ENCODE measurements around the gene UROC1. TPM values are rescaled to one million over a fixed set of nuclear protein-coding genes. Genes with fewer than 3 reads are reported as not detected.

Gene UROC1
- total RNA-seq, 1 experiment from 2014 or later: not detected

DNA sequence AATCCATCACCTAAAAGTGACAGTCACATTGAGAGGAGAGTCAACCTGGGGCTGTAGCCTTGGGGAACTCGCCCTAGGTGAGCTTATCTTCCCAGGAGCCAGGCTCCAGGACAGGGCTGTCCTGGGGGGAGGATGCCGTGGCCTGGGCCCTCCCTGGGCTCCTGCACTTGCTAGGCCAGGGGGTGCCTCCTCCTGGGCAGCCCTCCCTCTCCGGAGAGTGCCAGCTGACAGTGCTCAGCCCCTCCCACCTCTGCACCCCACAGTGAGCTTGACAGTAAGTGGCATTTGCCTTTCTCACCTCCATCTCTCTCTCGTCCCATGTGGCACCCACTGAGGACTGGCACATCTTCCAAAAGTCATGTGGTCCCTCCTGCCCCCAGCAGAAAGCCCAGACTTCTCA lies 19.1 kb downstream of the UROC1 start:
- intact Hi-C loops (cut with micrococcal nuclease): no loop called here
- ChIA-PET CTCF (no interaction called here), RAD21 (ENCODE audit: low non-redundant PET in 1 of 2, low total read pairs in 2 of 2, uncharacterized antibody in 2 of 2, unreplicated experiment in 2 of 2) (no interaction called here), POLR2A (no interaction called here)
- TF ChIP-seq SIN3A (IDR thresholded peaks at IDR 0.05; ENCODE audit: low read depth) (no peak), JUND (IDR thresholded peaks at IDR 0.05) (no peak), TCF7L2 (IDR thresholded peaks at IDR 0.05; ENCODE audit: borderline replicate concordance, extremely low read depth, insufficient read depth, insufficient read length) (no peak), CEBPB (IDR thresholded peaks at IDR 0.05; ENCODE audit: low read depth) (no peak), EGR1 (IDR thresholded peaks at IDR 0.05; ENCODE audit: low read depth) (no peak), SP1 (IDR thresholded peaks at IDR 0.05; ENCODE audit: low read depth) (no peak), SRF (IDR thresholded peaks at IDR 0.05; ENCODE audit: low read depth) (no peak), RAD21 (IDR thresholded peaks at IDR 0.05; ENCODE audit: low read depth) (no peak)
- TF ChIP-seq, protein P1, sequence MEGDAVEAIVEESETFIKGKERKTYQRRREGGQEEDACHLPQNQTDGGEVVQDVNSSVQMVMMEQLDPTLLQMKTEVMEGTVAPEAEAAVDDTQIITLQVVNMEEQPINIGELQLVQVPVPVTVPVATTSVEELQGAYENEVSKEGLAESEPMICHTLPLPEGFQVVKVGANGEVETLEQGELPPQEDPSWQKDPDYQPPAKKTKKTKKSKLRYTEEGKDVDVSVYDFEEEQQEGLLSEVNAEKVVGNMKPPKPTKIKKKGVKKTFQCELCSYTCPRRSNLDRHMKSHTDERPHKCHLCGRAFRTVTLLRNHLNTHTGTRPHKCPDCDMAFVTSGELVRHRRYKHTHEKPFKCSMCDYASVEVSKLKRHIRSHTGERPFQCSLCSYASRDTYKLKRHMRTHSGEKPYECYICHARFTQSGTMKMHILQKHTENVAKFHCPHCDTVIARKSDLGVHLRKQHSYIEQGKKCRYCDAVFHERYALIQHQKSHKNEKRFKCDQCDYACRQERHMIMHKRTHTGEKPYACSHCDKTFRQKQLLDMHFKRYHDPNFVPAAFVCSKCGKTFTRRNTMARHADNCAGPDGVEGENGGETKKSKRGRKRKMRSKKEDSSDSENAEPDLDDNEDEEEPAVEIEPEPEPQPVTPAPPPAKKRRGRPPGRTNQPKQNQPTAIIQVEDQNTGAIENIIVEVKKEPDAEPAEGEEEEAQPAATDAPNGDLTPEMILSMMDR (IDR thresholded peaks at IDR 0.05 in 2 of 3, conservative IDR thresholded peaks at IDR 0.05 in 1 of 3; ENCODE audit: borderline replicate concordance in 1 of 3, insufficient read depth in 1 of 3, low read depth in 2 of 3, low read length in 2 of 3): no peak
- TF ChIP-seq, protein P2, sequence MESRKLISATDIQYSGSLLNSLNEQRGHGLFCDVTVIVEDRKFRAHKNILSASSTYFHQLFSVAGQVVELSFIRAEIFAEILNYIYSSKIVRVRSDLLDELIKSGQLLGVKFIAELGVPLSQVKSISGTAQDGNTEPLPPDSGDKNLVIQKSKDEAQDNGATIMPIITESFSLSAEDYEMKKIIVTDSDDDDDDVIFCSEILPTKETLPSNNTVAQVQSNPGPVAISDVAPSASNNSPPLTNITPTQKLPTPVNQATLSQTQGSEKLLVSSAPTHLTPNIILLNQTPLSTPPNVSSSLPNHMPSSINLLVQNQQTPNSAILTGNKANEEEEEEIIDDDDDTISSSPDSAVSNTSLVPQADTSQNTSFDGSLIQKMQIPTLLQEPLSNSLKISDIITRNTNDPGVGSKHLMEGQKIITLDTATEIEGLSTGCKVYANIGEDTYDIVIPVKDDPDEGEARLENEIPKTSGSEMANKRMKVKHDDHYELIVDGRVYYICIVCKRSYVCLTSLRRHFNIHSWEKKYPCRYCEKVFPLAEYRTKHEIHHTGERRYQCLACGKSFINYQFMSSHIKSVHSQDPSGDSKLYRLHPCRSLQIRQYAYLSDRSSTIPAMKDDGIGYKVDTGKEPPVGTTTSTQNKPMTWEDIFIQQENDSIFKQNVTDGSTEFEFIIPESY (IDR thresholded peaks at IDR 0.05; ENCODE audit: extremely low read depth, insufficient replicate concordance, low read length): no peak
- no peaks in the 10 kb centered on the region for H3K36me3 ChIP-seq (ENCODE audit: control insufficient read depth in 1 of 2, insufficient read depth in 2 of 2, low read length in 2 of 2)
- DNase-seq (ENCODE audit: low read depth, low spot score) (no peak), ATAC-seq (no peak)
- H3K9ac ChIP-seq (ENCODE audit: low read length): no peak overlapping the region
- BruUV-seq (replicated peaks): no TSS peak
- no peak overlapping the region for H3K4me3 ChIP-seq (replicated peaks in 1 of 2; ENCODE audit: low read depth in 1 of 2, low read length in 2 of 2)
- no peaks in the 10 kb centered on the region for H3K9me3 ChIP-seq (ENCODE audit: control insufficient read depth in 1 of 2, insufficient read depth in 1 of 2, low read depth in 1 of 2, low read length in 2 of 2)
- no peaks in the 10 kb centered on the region for H3K27me3 ChIP-seq (ENCODE audit: insufficient read depth, low read length)
- no peaks in the 10 kb centered on the region for H4K20me1 ChIP-seq (ENCODE audit: insufficient read depth)
- no peaks in the 10 kb centered on the region for H3K9me2 ChIP-seq (ENCODE audit: insufficient read depth)
- H3K4me2 ChIP-seq (ENCODE audit: low read length): no peak overlapping the region
- H3K27ac ChIP-seq (ENCODE audit: low read depth, low read length): no peak overlapping the region
- no peaks in the 10 kb centered on the region for H3K4me1 ChIP-seq (ENCODE audit: control insufficient read depth in 1 of 2, insufficient read depth in 2 of 2, low read length in 2 of 2)
- H3K79me2 ChIP-seq (ENCODE audit: insufficient read depth, low read length): no peaks in the 10 kb centered on the region
- no peak overlapping the region for H2AFZ ChIP-seq (ENCODE audit: low read depth, low read length, poor library complexity, severe bottlenecking)

Measured in HCT116 (cell line).